GM08714 (cell line): ENCODE results near the gene FARP1.

ENCODE experiments used
- H3K4me3 ChIP-seq: fragments of 200-500 bp; sonication (Bioruptor generic); 2 replicates; pipeline ENCODE4 v1.5.1; 2014; ENCODE audit warnings: mild to moderate bottlenecking, low read length, inconsistent platforms
- ZNF274 ChIP-seq: IDR thresholded peaks from 2 replicates; pipeline ENCODE4 v1.6.1; 2012; ENCODE audit warnings: mild to moderate bottlenecking, low read depth, low read length

Gene FARP1

DNA sequence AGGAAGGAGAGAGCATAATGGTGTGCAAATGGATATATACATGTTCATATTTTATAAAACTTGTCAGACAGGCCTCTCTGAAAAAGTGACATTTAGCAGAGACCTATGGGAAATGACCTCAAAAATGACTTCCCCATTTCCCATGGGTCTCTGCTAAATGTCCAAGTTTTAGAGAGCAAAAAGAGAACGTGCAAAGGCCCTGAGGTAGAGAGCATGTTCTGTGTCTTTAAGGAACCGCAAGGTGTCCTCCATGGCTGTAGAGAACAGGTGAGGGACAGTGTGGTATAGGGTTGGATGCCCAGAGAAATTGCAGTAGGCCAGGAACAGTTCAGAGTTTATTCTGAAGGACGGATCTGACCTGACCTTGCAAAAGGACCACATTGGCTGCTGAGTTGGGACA is 147.4 kb downstream of the FARP1 start:
- H3K4me3 ChIP-seq = no peak overlapping the region
- TF ChIP-seq ZNF274 = no peak

GRCh38 chr13:98291658-98292057 is 148.8 kb downstream of the FARP1 start:
- no peak overlapping the region for H3K4me3 ChIP-seq
- no peak for TF ChIP-seq ZNF274

GRCh38 chr13:98293103-98293502 is 150.2 kb downstream of the FARP1 start:
- no peak for TF ChIP-seq ZNF274
- no peak overlapping the region for H3K4me3 ChIP-seq

DNA sequence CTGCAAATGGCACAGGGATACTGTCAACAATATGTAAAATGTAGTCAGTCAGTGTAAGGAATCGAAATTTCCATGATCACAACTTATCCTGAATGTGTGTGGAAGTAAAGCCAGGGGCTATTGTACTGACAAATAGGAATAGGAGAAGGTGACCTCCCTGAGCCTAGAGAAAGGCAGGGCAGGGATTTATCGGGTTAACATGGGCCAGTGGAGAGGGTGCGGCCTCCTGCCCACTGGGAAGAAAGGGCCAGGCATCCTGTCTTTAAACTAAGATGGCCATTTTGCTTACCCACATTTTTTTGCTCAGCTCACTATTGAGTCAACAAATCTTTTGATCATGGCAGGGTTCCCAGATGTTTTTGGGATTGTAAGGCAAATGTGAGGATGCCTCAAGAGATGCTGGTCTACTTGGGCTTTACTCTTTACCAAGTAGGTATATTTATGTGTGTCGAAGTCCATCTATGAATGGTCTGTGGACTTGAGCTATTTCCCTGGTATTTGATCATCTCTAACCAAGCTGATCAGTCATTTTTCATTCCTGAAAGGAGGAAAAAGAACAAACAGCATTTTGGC is 150.8 kb downstream of the FARP1 start:
- no peak overlapping the region for H3K4me3 ChIP-seq
- no peak for TF ChIP-seq ZNF274

DNA sequence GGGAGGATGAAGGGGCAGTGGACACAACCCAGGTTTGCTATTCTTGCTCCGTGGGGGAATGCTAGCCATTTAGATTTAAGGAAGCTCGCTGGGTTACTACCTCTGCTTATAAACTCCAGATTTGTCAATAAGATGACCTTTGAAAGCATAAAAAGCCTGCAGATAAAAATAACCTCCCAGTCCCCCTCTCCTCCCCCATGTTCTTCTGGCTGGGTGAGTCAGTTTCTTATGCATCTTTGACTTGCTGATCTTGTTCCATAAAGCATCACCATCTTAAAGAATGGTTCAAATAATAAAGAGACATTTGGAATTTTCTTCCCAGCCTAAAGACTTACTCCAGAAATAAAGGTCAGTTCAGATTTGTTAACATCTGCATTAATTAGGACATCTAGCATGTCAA is 152.5 kb downstream of the FARP1 start:
- no peak overlapping the region for H3K4me3 ChIP-seq
- TF ChIP-seq ZNF274 = no peak

DNA sequence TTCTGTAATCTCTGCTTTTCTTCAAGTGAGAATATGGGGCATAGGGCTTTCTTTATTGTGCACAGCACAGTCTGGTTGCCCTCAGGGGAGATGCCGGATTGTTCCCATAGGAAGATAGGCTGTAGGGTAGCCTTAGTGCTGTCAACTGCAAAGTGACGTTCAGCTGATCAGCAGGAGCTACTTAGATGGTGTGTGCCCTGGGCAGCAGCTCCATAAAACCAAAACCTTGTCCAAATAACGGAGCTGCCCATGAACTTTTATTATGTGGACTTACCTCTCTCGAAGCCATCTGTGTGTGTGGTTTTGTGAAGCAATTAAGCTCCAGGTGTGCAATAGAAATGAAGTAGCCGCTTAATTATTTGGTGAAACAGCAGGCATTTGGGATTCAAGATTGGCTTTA is 154.2 kb downstream of the FARP1 start:
- TF ChIP-seq ZNF274 = no peak
- no peak overlapping the region for H3K4me3 ChIP-seq

DNA sequence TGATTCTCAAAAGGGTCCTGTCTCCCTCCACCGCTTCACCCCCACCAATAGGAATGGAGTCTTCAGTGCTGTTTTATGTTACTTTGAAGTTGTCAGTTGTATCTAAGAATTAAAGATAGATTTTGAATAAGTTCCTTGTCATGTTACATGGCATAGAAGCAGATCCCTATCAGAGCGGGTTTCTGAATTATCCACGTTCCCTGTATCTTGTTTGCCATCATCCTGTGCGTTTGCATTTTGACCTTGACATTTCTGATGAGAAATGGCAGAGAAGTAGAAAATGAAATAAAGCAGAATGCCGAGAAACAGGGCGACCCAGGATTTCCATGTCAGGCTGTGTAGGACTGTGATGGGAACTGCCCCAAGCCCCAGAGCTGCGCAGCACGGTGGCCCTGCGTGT is 154.9 kb downstream of the FARP1 start:
- no peak for TF ChIP-seq ZNF274
- no peak overlapping the region for H3K4me3 ChIP-seq

DNA sequence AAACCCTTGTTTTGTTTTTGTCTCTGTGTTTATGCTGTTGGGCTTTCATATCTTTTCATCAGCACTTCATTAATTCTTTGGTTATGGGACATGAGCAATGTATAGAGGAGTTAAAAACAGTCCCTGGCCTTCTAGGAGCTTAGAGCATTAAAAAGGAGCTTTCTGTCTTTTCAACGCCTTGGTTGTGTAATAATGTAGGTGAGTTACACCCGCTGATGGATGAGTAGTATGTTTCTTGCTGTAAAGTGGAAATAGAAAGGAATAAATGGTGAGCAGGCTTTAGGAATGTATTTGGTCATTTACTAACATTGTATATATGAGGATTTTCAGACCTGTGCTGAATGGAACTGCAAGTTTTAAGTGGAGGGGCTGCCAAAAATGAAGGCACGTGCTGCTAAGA is 155.7 kb downstream of the FARP1 start:
- TF ChIP-seq ZNF274 = no peak
- no peak overlapping the region for H3K4me3 ChIP-seq

DNA sequence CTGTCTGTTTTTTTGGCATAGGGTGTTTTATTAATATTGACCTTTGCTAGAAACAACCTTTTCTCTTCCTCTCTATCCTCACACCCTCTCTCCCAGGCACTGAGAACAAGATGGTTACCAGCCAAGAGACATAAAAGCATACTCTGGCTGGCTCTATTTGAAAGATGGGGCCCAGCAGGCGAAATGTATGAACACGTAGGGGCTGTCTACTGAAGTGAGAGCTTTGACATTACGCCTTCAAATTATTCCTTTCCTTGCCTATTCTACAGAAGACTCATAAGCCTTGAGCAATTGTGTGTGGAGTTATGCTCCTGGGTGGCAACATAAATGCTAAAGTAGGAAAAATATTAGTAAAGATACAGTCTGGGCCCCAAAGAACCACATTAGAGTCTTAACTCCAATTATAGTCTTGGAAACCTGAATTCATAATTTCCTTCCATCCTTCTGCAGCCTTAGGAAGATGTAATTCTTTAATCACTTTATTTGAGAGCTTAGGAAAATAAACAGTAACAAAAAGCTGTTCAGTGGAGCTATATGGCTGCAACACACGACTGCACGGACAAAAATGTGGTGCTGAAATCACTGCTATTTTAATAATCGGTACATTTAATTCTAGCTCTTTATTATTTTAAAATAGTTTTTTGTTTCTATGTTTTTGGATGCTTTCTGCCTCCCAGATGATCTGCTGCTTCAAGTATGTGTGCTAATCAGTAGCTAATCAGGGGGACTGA is 156.5 kb downstream of the FARP1 start:
- no peak for TF ChIP-seq ZNF274

DNA sequence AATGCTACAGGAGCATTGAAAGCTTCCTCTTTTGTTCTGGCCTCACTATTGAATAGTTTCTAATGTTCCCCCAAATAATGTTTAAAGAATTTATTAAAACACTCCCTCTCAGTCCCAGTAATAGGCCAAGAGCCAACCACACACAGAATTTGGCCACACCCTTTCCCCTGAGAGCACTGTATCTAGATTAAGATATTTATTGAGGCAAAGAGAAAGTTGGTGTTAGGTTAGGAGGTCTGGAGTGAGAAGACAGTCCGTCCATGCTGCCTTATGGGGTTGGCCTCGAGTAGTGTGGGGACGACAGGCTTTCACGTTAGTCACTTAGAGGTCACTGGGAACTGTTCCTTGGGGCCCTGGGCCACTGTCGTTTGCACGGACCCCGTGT is 157.1 kb downstream of the FARP1 start:
- no peak for TF ChIP-seq ZNF274
- H3K4me3 ChIP-seq = no peak overlapping the region

More for the DNA sequence above, 156.5 kb downstream of the FARP1 start:
- H3K4me3 ChIP-seq = no peak overlapping the region

GRCh38 chr13:98300956-98301641 is 158.2 kb downstream of the FARP1 start:
- no peak for TF ChIP-seq ZNF274
- H3K4me3 ChIP-seq = no peak overlapping the region

DNA sequence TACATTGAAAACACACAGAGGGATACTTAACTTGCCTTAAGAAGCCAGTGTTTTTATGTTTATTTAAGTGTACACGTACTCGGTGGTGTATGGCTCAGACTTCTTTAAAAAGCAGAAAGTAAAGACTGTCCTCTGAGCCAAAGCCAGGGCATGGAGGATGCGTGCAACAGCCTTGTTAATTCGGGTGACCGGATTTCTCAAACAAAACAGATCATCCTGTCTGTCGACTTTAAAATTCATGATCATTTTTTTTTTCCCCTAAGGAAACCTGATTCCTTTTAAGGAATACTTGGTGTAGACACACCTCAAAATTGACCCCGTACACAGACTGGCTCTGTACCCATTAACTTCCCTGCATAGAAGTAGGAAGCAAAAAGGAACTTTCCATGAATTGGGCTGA is 158.8 kb downstream of the FARP1 start:
- no peak overlapping the region for H3K4me3 ChIP-seq
- no peak for TF ChIP-seq ZNF274

GRCh38 chr13:98303858-98304257 is 161.0 kb downstream of the FARP1 start:
- no peak for TF ChIP-seq ZNF274
- no peak overlapping the region for H3K4me3 ChIP-seq

DNA sequence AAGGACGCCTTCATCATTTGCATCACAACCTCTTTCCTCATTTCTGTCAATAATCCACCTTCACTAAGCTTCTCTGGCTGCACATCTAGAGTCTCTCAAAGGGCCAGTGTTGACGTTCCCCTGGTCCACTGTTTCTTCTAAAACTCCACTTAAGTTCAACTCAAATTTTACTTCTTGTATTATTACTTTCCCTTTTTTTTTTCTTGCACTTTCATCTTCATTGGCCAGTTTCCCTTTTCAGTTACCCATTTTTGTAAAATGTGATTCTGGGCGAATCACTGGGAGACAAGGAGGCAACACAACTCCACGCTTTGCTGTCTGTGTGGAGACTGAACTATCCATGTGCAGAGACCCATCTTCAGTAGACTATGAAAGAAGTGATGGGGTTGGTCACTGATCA is 162.8 kb downstream of the FARP1 start:
- no peak for TF ChIP-seq ZNF274
- H3K4me3 ChIP-seq = no peak overlapping the region

DNA sequence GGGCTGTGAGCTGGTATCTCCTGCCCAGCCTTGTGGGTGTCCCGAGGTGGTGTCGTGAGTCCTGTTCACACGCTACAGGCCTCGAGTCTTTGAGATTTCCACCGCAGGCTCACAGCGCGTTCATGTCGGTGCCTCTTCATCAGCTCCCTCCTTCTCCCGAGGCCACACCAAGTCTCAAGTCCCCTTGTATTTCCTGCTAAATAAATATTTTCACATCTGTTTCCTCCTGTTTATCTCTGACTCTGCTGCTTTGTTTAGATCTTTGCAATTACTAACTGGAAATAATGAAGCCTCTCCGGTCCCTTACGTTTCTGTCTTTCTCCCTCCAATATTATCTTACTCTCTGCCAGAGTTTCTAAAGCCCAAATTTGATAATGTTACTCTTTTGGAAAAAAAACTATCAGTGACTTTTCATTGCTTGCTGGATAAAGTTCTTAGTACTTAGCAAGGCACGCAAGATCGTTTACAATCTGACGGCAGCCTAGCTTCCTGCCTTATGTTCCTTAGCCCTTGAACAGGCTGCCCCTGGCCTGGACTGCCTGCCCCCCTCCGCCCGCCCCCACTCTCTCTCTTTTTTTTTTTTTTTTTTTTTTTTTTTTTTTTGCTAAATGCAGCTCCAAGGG is 164.7 kb downstream of the FARP1 start:
- no peak for TF ChIP-seq ZNF274
- H3K4me3 ChIP-seq = no peak overlapping the region
